HepG2 (cell line): ENCODE data around the gene HDLBP. TPM values are rescaled to one million over a fixed set of nuclear protein-coding genes. Genes with fewer than 3 reads are reported as not detected.
A peak's percentile ranks its signal among the peaks of the same experiment; 100 is the strongest.

Source experiments
- ATAC-seq: fragments of 200-7000 bp; cut with Tn5 transposase; 3 replicates; pipeline ENCODE4 v1.9.1; 2020; ENCODE audit warnings: mild to moderate bottlenecking, moderate library complexity
- BruUV-seq: library from RNA; stranded (reverse); fragments of 400-500 nt; replicated peaks from 2 replicates; lab custom pipeline; 2021; lab: Mats Ljungman, UMichigan
- CTCF ChIA-PET: fragments of 300-600 bp; formaldehyde crosslinking; extraction: SDS; loops from one replicate; lab custom pipeline; 2021; ENCODE audit warnings: low total read pairs, inconsistent platforms, low intra/inter-chr PET ratio; lab: Yijun Ruan, JAX
- POLR2A ChIA-PET: fragments of 350-600 bp; sonication (Branson Sonifier 250); formaldehyde crosslinking; loops from one replicate; lab custom pipeline; 2020; ENCODE audit warnings: antibody characterized with exemption, inconsistent platforms; lab: Yijun Ruan, JAX
- DNase-seq: peaks from one replicate; pipeline ENCODE4 v3.0.0-alpha.2; 2015; ENCODE audit warnings: low spot score
- FAIRE-seq: peaks from 3 replicates; lab custom pipeline; 2011; peaks lifted over from hg19 to GRCh38; lab: Jason Lieb, UNC
- H2AFZ ChIP-seq: one replicate; pipeline ENCODE4 v1.6.1; 2011; ENCODE audit warnings: low read length, inconsistent platforms
- H3K27ac ChIP-seq: fragments of 300-600 bp; 3 replicates; pipeline ENCODE4 v1.8.0; 2011; ENCODE audit warnings: mixed run types, mild to moderate bottlenecking, mixed read lengths, low read length, inconsistent platforms; ENCODE audit not compliant: insufficient read depth; ENCODE audit errors: extremely low read length
- H3K27me3 ChIP-seq, 2 experiments: fragments of 200-600 bp in 1 of 2; 2 replicates in 1 of 2; 3 replicates in 1 of 2; pipeline versions ENCODE4 v1.6.0 to v1.8.0; 2011; ENCODE audit warnings: low read length in 2 of 2, mild to moderate bottlenecking in 2 of 2, moderate library complexity in 2 of 2, inconsistent platforms in 1 of 2; ENCODE audit not compliant: insufficient read depth in 2 of 2, control insufficient read depth in 1 of 2
- H3K36me3 ChIP-seq, 2 experiments: fragments of 200-600 bp in 1 of 2; replicated peaks in 1 of 2; 2 replicates in 1 of 2; 3 replicates in 1 of 2; pipeline versions ENCODE4 v1.5.1 to v1.8.0; 2011; ENCODE audit warnings: low read length in 2 of 2, inconsistent platforms in 1 of 2; ENCODE audit not compliant: insufficient read depth in 2 of 2, control insufficient read depth in 1 of 2
- H3K4me1 ChIP-seq: 2 replicates; pipeline ENCODE4 v1.5.1; 2012; ENCODE audit warnings: low read length, inconsistent platforms; ENCODE audit not compliant: insufficient read depth
- H3K4me2 ChIP-seq: 2 replicates; pipeline ENCODE4 v1.6.0; 2011; ENCODE audit warnings: low read depth, low read length, inconsistent platforms
- H3K4me3 ChIP-seq, 3 experiments: fragments of 200-600 bp in 1 of 3; sonication (generic), shearing (Covaris generic) in 1 of 3; replicated peaks in 1 of 3; 2 replicates each; pipeline ENCODE4 v1.5.1; 2011 to 2016; ENCODE audit warnings: low read length in 3 of 3, inconsistent platforms in 2 of 3, low read depth in 2 of 3, mild to moderate bottlenecking in 2 of 3, control low read depth in 1 of 3, mixed read lengths in 1 of 3; ENCODE audit not compliant: insufficient read depth in 1 of 3
- H3K79me2 ChIP-seq: one replicate; pipeline ENCODE4 v1.6.1; 2011; ENCODE audit warnings: low read length, inconsistent platforms; ENCODE audit not compliant: insufficient read depth
- H3K9ac ChIP-seq: 2 replicates; pipeline ENCODE4 v1.6.0; 2011; ENCODE audit warnings: mild to moderate bottlenecking, low read depth, low read length, inconsistent platforms; ENCODE audit not compliant: insufficient read depth
- H3K9me3 ChIP-seq: 2 replicates; pipeline ENCODE4 v1.5.1; 2012; ENCODE audit warnings: mild to moderate bottlenecking, low read length
- H4K20me1 ChIP-seq: 2 replicates; pipeline ENCODE4 v1.6.0; 2011; ENCODE audit warnings: inconsistent platforms, mild to moderate bottlenecking, low read length, moderate library complexity; ENCODE audit not compliant: insufficient read depth
- ARNT ChIP-seq: fragments of 450-650 bp; IDR thresholded peaks from 2 replicates; pipeline ENCODE4 v1.6.1; 2017
- FOXA3 ChIP-seq: IDR thresholded peaks from 2 replicates; pipeline ENCODE4 v1.6.1; 2016; ENCODE audit warnings: missing genetic modification reagents, missing compliant biosample characterization
- GLI4 ChIP-seq: sonication (generic); formaldehyde crosslinking; IDR thresholded peaks from 2 replicates; pipeline ENCODE4 v1.5.1; 2020; ENCODE audit warnings: missing genetic modification reagents, mild to moderate bottlenecking, moderate library complexity, borderline replicate concordance
- KLF15 ChIP-seq: sonication (generic); formaldehyde crosslinking; IDR thresholded peaks from 2 replicates; pipeline ENCODE4 v1.8.1; 2023; ENCODE audit warnings: borderline replicate concordance, mild to moderate bottlenecking, inconsistent platforms, missing genetic modification reagents, mixed read lengths
- MAZ ChIP-seq, 2 experiments: sonication (generic) in 1 of 2; formaldehyde crosslinking in 1 of 2; IDR thresholded peaks; 2 replicates each; pipeline versions ENCODE4 v1.5.0 to v1.6.1; 2012 to 2020; ENCODE audit warnings: low read depth in 2 of 2, mild to moderate bottlenecking in 2 of 2, borderline replicate concordance in 1 of 2, improper control_type of control experiment in 1 of 2, low read length in 1 of 2, missing genetic modification reagents in 1 of 2, moderate library complexity in 1 of 2
- NR2F6 ChIP-seq, 2 experiments: IDR thresholded peaks; 2 replicates each; pipeline ENCODE4 v1.6.1; 2016; ENCODE audit warnings: antibody characterized with exemption in 1 of 2, mild to moderate bottlenecking in 1 of 2
- PITX1 ChIP-seq: sonication (generic); formaldehyde crosslinking; IDR thresholded peaks from 2 replicates; pipeline ENCODE4 v1.5.1; 2020; ENCODE audit warnings: mild to moderate bottlenecking, missing genetic modification reagents
- POLR2AphosphoS2 ChIP-seq: IDR thresholded peaks from 2 replicates; pipeline ENCODE4 v1.6.1; 2011; ENCODE audit warnings: low read depth, low read length, improper control_type of control experiment
- RCOR2 ChIP-seq: IDR thresholded peaks from 2 replicates; pipeline ENCODE4 v1.6.1; 2016; ENCODE audit warnings: missing biosample characterization, missing genetic modification reagents
- TBX3 ChIP-seq: fragments of 450-650 bp; IDR thresholded peaks from 2 replicates; pipeline ENCODE4 v1.6.1; 2017; ENCODE audit warnings: antibody characterized with exemption, mild to moderate bottlenecking, inconsistent platforms, borderline replicate concordance
- TGIF2 ChIP-seq: IDR thresholded peaks from 2 replicates; pipeline ENCODE4 v1.6.1; 2016; ENCODE audit warnings: control low read depth, missing compliant biosample characterization
- U2AF1 ChIP-seq: fragments of 200-400 bp; formaldehyde crosslinking; optimal IDR thresholded peaks from 2 replicates; pipeline ENCODE3; 2017; ENCODE audit warnings: mild to moderate bottlenecking, low read depth, low read length
- XRCC5 ChIP-seq: fragments of 200-400 bp; formaldehyde crosslinking; optimal IDR thresholded peaks from 2 replicates; pipeline ENCODE3; 2017; ENCODE audit warnings: mild to moderate bottlenecking, low read length
- ZNF30 ChIP-seq: sonication (generic); formaldehyde crosslinking; IDR thresholded peaks from 2 replicates; pipeline ENCODE4 v1.5.0; 2020; ENCODE audit warnings: mild to moderate bottlenecking, missing genetic modification reagents
- ZNF331 ChIP-seq: sonication (generic); formaldehyde crosslinking; IDR thresholded peaks from 2 replicates; pipeline ENCODE4 v1.4.0; 2020; ENCODE audit warnings: missing genetic modification reagents
- ZNF501 ChIP-seq: sonication (generic); formaldehyde crosslinking; IDR thresholded peaks from 2 replicates; pipeline ENCODE4 v1.5.1; 2020; ENCODE audit warnings: mild to moderate bottlenecking, moderate library complexity, missing genetic modification reagents
- ZNF576 ChIP-seq: sonication (generic); formaldehyde crosslinking; IDR thresholded peaks from 2 replicates; pipeline ENCODE4 v1.4.0; 2020; ENCODE audit warnings: mild to moderate bottlenecking, missing genetic modification reagents
- ZNF737 ChIP-seq: sonication (generic); formaldehyde crosslinking; IDR thresholded peaks from 2 replicates; pipeline ENCODE4 v1.5.0; 2020; ENCODE audit warnings: missing genetic modification reagents, mild to moderate bottlenecking, borderline replicate concordance
- ZNF75D ChIP-seq: sonication (generic); formaldehyde crosslinking; IDR thresholded peaks from 2 replicates; pipeline ENCODE4 v1.8.1; 2023; ENCODE audit warnings: missing genetic modification reagents, mild to moderate bottlenecking, borderline replicate concordance
- ZXDC ChIP-seq: sonication (generic); formaldehyde crosslinking; IDR thresholded peaks from 2 replicates; pipeline ENCODE4 v1.5.0; 2020; ENCODE audit warnings: mild to moderate bottlenecking, missing genetic modification reagents
- WGBS: methylation state at CpG from one replicate; pipeline ENCODE4 v1.1.6; 2017; ENCODE audit warnings: low lambda C conversion rate; 5-methylcytosine and 5-hydroxymethylcytosine counted together
- in situ Hi-C: cut with HindIII; loops from 2 replicates; pipeline ENCODE4 v1.10.0; 2017; ENCODE audit warnings: low pct_unique_long_range_greater_than_20kb; ENCODE audit not compliant: extremely low pct_ligation_motif_present
- intact Hi-C: fragments of 100-400 bp; cut with micrococcal nuclease; formaldehyde crosslinking; loops from one replicate; pipeline ENCODE4 v1.10.0; 2022; ENCODE audit not compliant: unreplicated experiment
- polyA plus RNA-seq, 8 experiments: library from polyadenylated mRNA; depleted of rRNA in 3 of 8; stranded (reverse) in 7 of 8; unstranded in 1 of 8; fragments of >200 nt; fragmentation: Illumina TruSeq in 4 of 8; extraction: Trizol in 4 of 8; gene quantifications; 2 replicates each; pipeline versions ENCODE4 v1.2.1 to v1.2.3, GENCODE V29; 2011 to 2016; ENCODE audit warnings: low read depth in 4 of 8, missing spikeins in 1 of 8, mixed read lengths in 1 of 8; ENCODE audit not compliant: insufficient read depth in 1 of 8
- total RNA-seq, 5 experiments: library from RNA; depleted of rRNA; stranded (reverse); fragments of >200 nt; fragmentation: Illumina TruSeq; extraction: Trizol; gene quantifications; 2 replicates each; pipeline ENCODE4 v1.2.3, GENCODE V29; 2016; ENCODE audit warnings: low read depth in 1 of 5

Gene HDLBP
- total and polyA plus RNA-seq, 2 of the 13 experiments (the other 11 are each of a cell fraction or from before 2014, with no cell fraction given) = 464 to 707 TPM

GRCh38 chr2:241223211-241224017 is 92.1 kb downstream of the HDLBP start:
- ChIA-PET CTCF (no interaction called here), POLR2A (interaction anchor here (1.1 to 4.3 kb wide), 7 partner anchors 10 to 463 kb away, joined by 3 to 21 read pairs (median 7); partner anchors contain the start of genes DTYMK, HDLBP, MTERF4 and SEPTIN2)
- Histone ChIP-seq H3K27ac (peak overlapping the region; percentile 78), H3K4me3 (peak overlapping the region; percentile 19 to 70 (median 24); a peak in 5 of 6 replicates), H3K79me2 (peaks cover 45% of the 10 kb centered on the region), H3K9me3 (no peaks in the 10 kb centered on the region), H3K4me1 (peaks cover 65% of the 10 kb centered on the region), H4K20me1 (peaks cover 9% of the 10 kb centered on the region; the same call in 1 of the 2 replicates), H3K27me3 (no peaks in the 10 kb centered on the region; a peak in 1 of 5 replicates), H3K9ac (peak overlapping the region; percentile 59), H2AFZ (no peak overlapping the region), H3K4me2 (peak overlapping the region; percentile 92), H3K36me3 (peaks cover 15 to 33% of the 10 kb centered on the region in 2 experiments)
- 46% methylated on average over 21 of the region's 23 CpGs for WGBS
- FAIRE-seq (peak; percentile 18), DNase-seq (peak; percentile 76), ATAC-seq (peak; percentile 59)
- TSS peak; percentile 29 for BruUV-seq
- intact Hi-C loops (loop anchor here (5.0 to 10.0 kb wide), 2 partner anchors 131 to 369 kb away; no protein-coding TSS in a partner anchor), in situ Hi-C loops (loop anchor here (25.0 kb wide), 1 partner anchor 661 kb away; the partner anchor contains the start of genes ANKMY1, DUSP28 and RNPEPL1)
- TF ChIP-seq U2AF1 = peak; percentile 53
- TF ChIP-seq PITX1 = no peak
- TF ChIP-seq MAZ (IDR thresholded peaks at IDR 0.05; ENCODE audit: borderline replicate concordance, low read depth, low read length) = 0 out of 2 replicates have a peak, but pooled peaks have one; percentile 6
- no peak for TF ChIP-seq MAZ (CRISPR knock-in tag; IDR thresholded peaks at IDR 0.05; ENCODE audit: low read depth)
- peak; percentile 44; the same call in 1 of the 2 replicates for TF ChIP-seq ZXDC
- TF ChIP-seq GLI4 = no peak
- 0 out of 2 replicates have a peak, but pooled peaks have one; percentile 4 for TF ChIP-seq RCOR2 (CRISPR knock-in tag)
- 0 out of 2 replicates have a peak, but pooled peaks have one; percentile 15 for TF ChIP-seq ZNF576 (CRISPR knock-in tag)
- TF ChIP-seq TBX3 = no peak
- TF ChIP-seq XRCC5 = peak; percentile 23
- TF ChIP-seq FOXA3 = peak; percentile 18; the same call in 1 of the 2 replicates
- 0 out of 2 replicates have a peak, but pooled peaks have one; percentile 56 for TF ChIP-seq ZNF737 (CRISPR knock-in tag)
- TF ChIP-seq KLF15 (CRISPR knock-in tag) = 0 out of 2 replicates have a peak, but pooled peaks have one; percentile 12
- no peak for TF ChIP-seq ARNT
- no peak for TF ChIP-seq ZNF501 (CRISPR knock-in tag)
- peak; percentile 16; the same call in 1 of the 2 replicates for TF ChIP-seq TGIF2 (CRISPR knock-in tag)
- 0 out of 2 replicates have a peak, but pooled peaks have one; percentile 23 for TF ChIP-seq POLR2AphosphoS2
- peak; percentile 37 for TF ChIP-seq ZNF331 (CRISPR knock-in tag)
- peak; percentile 55; the same call in 1 of the 2 replicates for TF ChIP-seq ZNF75D (CRISPR knock-in tag)
- 0 out of 2 replicates have a peak, but pooled peaks have one; percentile 15 for TF ChIP-seq ZNF30 (CRISPR knock-in tag)
- TF ChIP-seq NR2F6 (IDR thresholded peaks at IDR 0.05) = no peak
- no peak for TF ChIP-seq NR2F6 (CRISPR knock-in tag; IDR thresholded peaks at IDR 0.05)
